GM19452 (cell line): ENCODE measurements around the gene HOXB4.

Source experiments
- ATAC-seq: cut with Tn5 transposase; IDR thresholded peaks from one replicate; pipeline ENCODE4 v1.9.1; 2021; ENCODE audit not compliant: unreplicated experiment

The HOXB4 gene

GRCh38 chr17:48561884-48562810, 16.0 kb downstream of the HOXB4 start:
- peak; percentile 71 for ATAC-seq

GRCh38 chr17:48559840-48560817, 18.0 kb downstream of the HOXB4 start:
- ATAC-seq = no peak

GRCh38 chr17:48559122-48559839, 18.9 kb downstream of the HOXB4 start:
- no peak for ATAC-seq

GRCh38 chr17:48558831-48559121, 19.4 kb downstream of the HOXB4 start:
- ATAC-seq = no peak

- ATAC-seq = no peak
Measured at GRCh38 chr17:48558057-48558830, 19.9 kb downstream of the HOXB4 start.

GRCh38 chr17:48556576-48557401, 21.4 kb downstream of the HOXB4 start:
- no peak for ATAC-seq

GRCh38 chr17:48556229-48556575, 21.9 kb downstream of the HOXB4 start:
- ATAC-seq = no peak

GRCh38 chr17:48555258-48556228, 22.6 kb downstream of the HOXB4 start:
- ATAC-seq = no peak

- no peak for ATAC-seq
Measured at GRCh38 chr17:48554412-48555257, 23.5 kb downstream of the HOXB4 start.

- no peak for ATAC-seq
Measured at GRCh38 chr17:48553826-48554225, 24.3 kb downstream of the HOXB4 start.

GRCh38 chr17:48553190-48553547, 25.0 kb downstream of the HOXB4 start:
- no peak for ATAC-seq

- ATAC-seq = no peak
Measured at GRCh38 chr17:48552466-48553189, 25.5 kb downstream of the HOXB4 start.

- no peak for ATAC-seq
Measured at GRCh38 chr17:48551596-48552465, 26.3 kb downstream of the HOXB4 start.

GRCh38 chr17:48551214-48551555, 27.0 kb downstream of the HOXB4 start:
- ATAC-seq = no peak

- ATAC-seq = no peak
Measured at GRCh38 chr17:48550502-48551213, 27.5 kb downstream of the HOXB4 start.
